ENCODE data around the gene MYBPHL.

DNA sequence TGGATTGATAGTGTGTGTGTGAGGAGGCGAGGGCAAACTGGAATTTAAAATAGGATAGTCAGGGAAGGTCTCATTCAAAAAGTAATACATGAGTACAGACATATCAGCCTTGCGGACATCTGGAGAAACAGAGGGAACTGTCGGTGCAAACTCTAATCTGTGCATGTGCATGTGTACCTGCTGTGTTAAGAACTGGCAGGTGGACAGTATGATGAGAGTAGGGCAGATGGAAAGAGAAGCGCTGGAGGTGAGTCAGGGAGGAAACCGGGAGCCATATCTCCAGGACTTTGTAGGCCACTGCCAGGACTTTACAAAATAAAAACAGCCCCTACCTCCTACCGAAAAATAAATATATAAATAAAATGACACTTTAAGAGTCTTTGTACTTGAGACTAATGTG is 31.3 kb upstream of the MYBPHL start:
- no peak for TF ChIP-seq CTCF (IDR thresholded peaks at IDR 0.05)
- no peak for TF ChIP-seq POLR2A (IDR thresholded peaks at IDR 0.05)
- no peak for TF ChIP-seq EP300 (IDR thresholded peaks at IDR 0.05)
- no peak for TF ChIP-seq POLR2AphosphoS5 (IDR thresholded peaks at IDR 0.05)
